Suppressor macrophage (primary cell): ENCODE results near the gene AMOTL1.
A peak's percentile ranks its signal among the peaks of the same experiment; 100 is the strongest.
"Not testable (repeated sequence)": the region's sequence is repeated elsewhere in the genome, so short reads cannot be mapped to it uniquely, and the experiment has no call there.

Experiments used
- DNase-seq, 4 experiments: peaks; one replicate each; pipeline ENCODE4 v3.0.0-alpha.2; 2020 to 2022

Gene AMOTL1

GRCh38 chr11:94825481-94825880 lies 57.3 kb downstream of the AMOTL1 start:
- DNase-seq: no peak

- DNase-seq: peak in 1 of 4 experiments; percentile 7
Measured at GRCh38 chr11:94826415-94826814, 58.3 kb downstream of the AMOTL1 start.

GRCh38 chr11:94828088-94828487 lies 59.9 kb downstream of the AMOTL1 start:
- DNase-seq: no peak

GRCh38 chr11:94830722-94831510 lies 62.8 kb downstream of the AMOTL1 start:
- DNase-seq: no peak

- DNase-seq: no peak
Measured at GRCh38 chr11:94831529-94831928, 63.4 kb downstream of the AMOTL1 start.

- DNase-seq: no peak
Measured at GRCh38 chr11:94832604-94833235, 64.6 kb downstream of the AMOTL1 start.

- DNase-seq: no peak
Measured at GRCh38 chr11:94834911-94835593, 66.9 kb downstream of the AMOTL1 start.

- DNase-seq: no peak
Measured at GRCh38 chr11:94835594-94835927, 67.4 kb downstream of the AMOTL1 start.

GRCh38 chr11:94837317-94837716 lies 69.2 kb downstream of the AMOTL1 start:
- DNase-seq: no peak

- DNase-seq: no peak
Measured at GRCh38 chr11:94838027-94838731, 70.0 kb downstream of the AMOTL1 start.

GRCh38 chr11:94840209-94840608 lies 72.1 kb downstream of the AMOTL1 start:
- DNase-seq: no peak

- no peak for DNase-seq
Measured at GRCh38 chr11:94844031-94844430, 75.9 kb downstream of the AMOTL1 start.

- DNase-seq: no peak
Measured at GRCh38 chr11:94845622-94846021, 77.5 kb downstream of the AMOTL1 start.

GRCh38 chr11:94849839-94850238 lies 81.7 kb downstream of the AMOTL1 start:
- no peak for DNase-seq

GRCh38 chr11:94851864-94852636 lies 83.9 kb downstream of the AMOTL1 start:
- no peak for DNase-seq

- not testable (repeated sequence) for DNase-seq
Measured at GRCh38 chr11:94853288-94853687, 85.1 kb downstream of the AMOTL1 start.

GRCh38 chr11:94853836-94854235 lies 85.7 kb downstream of the AMOTL1 start:
- no peak for DNase-seq

- DNase-seq: no peak
Measured at GRCh38 chr11:94854770-94855633, 86.8 kb downstream of the AMOTL1 start.

- no peak for DNase-seq
Measured at GRCh38 chr11:94855666-94856065, 87.5 kb downstream of the AMOTL1 start.

GRCh38 chr11:94856443-94856842 lies 88.3 kb downstream of the AMOTL1 start:
- no peak for DNase-seq

- no peak for DNase-seq
Measured at GRCh38 chr11:94857337-94857736, 89.2 kb downstream of the AMOTL1 start.
